Panc1 (cell line): ENCODE results near the gene ZFYVE1. TPM values are rescaled to one million over a fixed set of nuclear protein-coding genes. Genes with fewer than 3 reads are reported as not detected.
"Not testable (repeated sequence)": the region's sequence is repeated elsewhere in the genome, so short reads cannot be mapped to it uniquely, and the experiment has no call there.

Experiments
- ATAC-seq: fragments of 200-7000 bp; cut with Tn5 transposase; 2 replicates; pipeline ENCODE4 v1.9.1; 2020; ENCODE audit warnings: mild to moderate bottlenecking, moderate library complexity
- BruUV-seq: library from RNA; stranded (reverse); fragments of 400-500 nt; replicated peaks from 2 replicates; lab custom pipeline; 2021; lab: Mats Ljungman, UMichigan
- CTCF ChIA-PET: fragments of 300-600 bp; sonication (Branson Sonifier 250); formaldehyde crosslinking; loops from one replicate; lab custom pipeline; 2022; ENCODE audit warnings: antibody characterized with exemption; lab: Charles Lee
- POLR2A ChIA-PET: fragments of 300-600 bp; sonication (Branson Sonifier 250); formaldehyde crosslinking; loops from one replicate; lab custom pipeline; 2022; ENCODE audit warnings: antibody characterized with exemption; lab: Charles Lee
- DNase-seq: peaks from one replicate; pipeline ENCODE4 v3.0.0-alpha.2; 2010; ENCODE audit warnings: low read depth, low spot score
- H3K27ac ChIP-seq: 2 replicates; pipeline ENCODE4 v1.5.1; 2011; ENCODE audit warnings: mild to moderate bottlenecking, low read length, inconsistent platforms
- H3K27me3 ChIP-seq: fragments of 200-500 bp; sonication (Bioruptor generic); 2 replicates; pipeline ENCODE4 v1.6.0; 2014; ENCODE audit warnings: low read length, inconsistent platforms; ENCODE audit not compliant: control insufficient read depth, insufficient read depth
- H3K36me3 ChIP-seq: fragments of 200-500 bp; sonication (Bioruptor generic); 2 replicates; pipeline ENCODE4 v1.5.1; 2014; ENCODE audit warnings: inconsistent platforms, mild to moderate bottlenecking, low read length, moderate library complexity; ENCODE audit not compliant: control insufficient read depth, insufficient read depth
- H3K4me1 ChIP-seq: 2 replicates; pipeline ENCODE4 v1.5.1; 2011; ENCODE audit warnings: inconsistent platforms, mild to moderate bottlenecking, low read length, moderate library complexity; ENCODE audit not compliant: control insufficient read depth, insufficient read depth
- H3K4me3 ChIP-seq, 2 experiments: 2 replicates each; pipeline ENCODE4 v1.5.1; 2011 to 2012; ENCODE audit warnings: low read depth in 2 of 2, low read length in 2 of 2, mild to moderate bottlenecking in 2 of 2, inconsistent platforms in 1 of 2, moderate library complexity in 1 of 2
- H3K9me3 ChIP-seq: fragments of 200-500 bp; sonication (Bioruptor generic); 2 replicates; pipeline ENCODE4 v1.5.1; 2014; ENCODE audit warnings: low read depth, mild to moderate bottlenecking, inconsistent platforms, low read length, moderate library complexity; ENCODE audit not compliant: control insufficient read depth, insufficient read depth
- POLR2AphosphoS5 ChIP-seq: IDR thresholded peaks from 2 replicates; pipeline ENCODE4 v1.6.1; 2012; ENCODE audit warnings: mild to moderate bottlenecking, low read depth, low read length, moderate library complexity
- SIN3A ChIP-seq: IDR thresholded peaks from 2 replicates; pipeline ENCODE4 v1.6.1; 2012; ENCODE audit warnings: low read depth, mild to moderate bottlenecking, low read length, moderate library complexity, borderline replicate concordance; ENCODE audit not compliant: insufficient read depth
- TCF7L2 ChIP-seq: IDR thresholded peaks from 2 replicates; pipeline ENCODE4 v1.6.1; 2011; ENCODE audit warnings: mild to moderate bottlenecking, low read depth, low read length, inconsistent platforms
- in situ Hi-C: cut with HindIII; loops from 2 replicates; pipeline ENCODE4 v1.10.0; 2016; ENCODE audit warnings: low sequenced_read_pairs, low pct_unique_long_range_greater_than_20kb
- intact Hi-C: fragments of 100-400 bp; cut with micrococcal nuclease; formaldehyde crosslinking; loops from one replicate; pipeline ENCODE4 v1.10.0; 2022; ENCODE audit not compliant: unreplicated experiment
- total RNA-seq: library from RNA; stranded (reverse); gene quantifications from one replicate; pipeline ENCODE4 v1.2.1, GENCODE V29; 2021; ENCODE audit not compliant: unreplicated experiment
- TF ChIP-seq, protein P1 (sequence below): fragments of 450-650 bp; IDR thresholded peaks from 2 replicates; pipeline ENCODE4 v1.5.1; 2017; ENCODE audit warnings: mild to moderate bottlenecking

ZFYVE1 gene
- total RNA-seq, 1 experiment from 2014 or later = 19.8 TPM

DNA sequence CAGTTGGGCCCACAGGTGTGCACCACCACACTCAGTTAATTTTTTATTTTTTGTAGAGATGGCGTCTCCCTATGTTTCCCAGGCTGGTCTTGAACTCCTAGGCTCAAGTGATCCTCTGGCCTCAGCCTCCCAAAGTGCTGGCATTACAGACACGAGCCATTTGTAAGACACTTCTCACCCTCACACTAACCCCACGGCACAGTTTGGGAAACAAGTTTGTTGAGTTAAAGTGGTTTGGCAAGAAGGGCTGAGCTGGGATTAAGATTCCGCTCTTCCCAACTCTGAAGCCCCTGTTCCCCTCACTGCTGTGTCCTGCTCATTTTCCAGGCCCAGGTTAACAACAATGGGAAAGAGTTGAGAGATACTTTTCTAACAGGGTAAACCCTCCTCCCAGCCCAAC, 65.9 kb downstream of the ZFYVE1 start:
- in situ Hi-C loops, CTCF ChIA-PET, H3K27ac ChIP-seq, H3K4me1 ChIP-seq, H3K4me3 ChIP-seq, H3K27me3 ChIP-seq, POLR2A ChIA-PET, ATAC-seq, BruUV-seq, intact Hi-C loops, DNase-seq, H3K9me3 ChIP-seq, H3K36me3 ChIP-seq: not testable (repeated sequence)

DNA sequence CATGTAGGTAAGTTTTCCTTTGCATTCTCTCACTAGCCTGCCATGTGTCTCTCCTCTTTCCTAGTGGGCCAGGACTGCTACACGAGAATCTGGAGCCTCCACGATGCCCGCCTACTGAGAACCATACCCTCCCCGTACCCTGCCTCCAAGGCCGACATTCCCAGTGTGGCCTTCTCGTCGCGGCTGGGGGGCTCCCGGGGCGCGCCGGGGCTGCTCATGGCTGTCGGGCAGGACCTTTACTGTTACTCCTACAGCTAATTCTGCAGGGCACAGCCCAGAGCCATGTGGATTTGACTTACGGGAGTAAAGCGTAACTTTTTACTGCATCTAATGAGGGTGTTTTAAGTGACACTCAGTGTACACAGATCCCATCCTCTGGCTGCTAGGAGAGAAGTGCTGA, 68.4 kb downstream of the ZFYVE1 start:
- ATAC-seq (no peak), DNase-seq (no peak)
- BruUV-seq = no TSS peak
- ChIA-PET CTCF (no interaction called here), POLR2A (no interaction called here)
- in situ Hi-C loops (no loop called here), intact Hi-C loops (no loop called here)
- Histone ChIP-seq H3K9me3 (no peaks in the 10 kb centered on the region), H3K36me3 (no peaks in the 10 kb centered on the region), H3K4me3 (no peak overlapping the region), H3K4me1 (no peaks in the 10 kb centered on the region; the same call in 1 of the 2 replicates), H3K27me3 (no peaks in the 10 kb centered on the region), H3K27ac (no peak overlapping the region)
- no peak for TF ChIP-seq SIN3A

- H3K9me3 ChIP-seq = no peaks in the 10 kb centered on the region
- DNase-seq (no peak), ATAC-seq (no peak)
- TF ChIP-seq TCF7L2 = no peak
- TF ChIP-seq, protein P1, sequence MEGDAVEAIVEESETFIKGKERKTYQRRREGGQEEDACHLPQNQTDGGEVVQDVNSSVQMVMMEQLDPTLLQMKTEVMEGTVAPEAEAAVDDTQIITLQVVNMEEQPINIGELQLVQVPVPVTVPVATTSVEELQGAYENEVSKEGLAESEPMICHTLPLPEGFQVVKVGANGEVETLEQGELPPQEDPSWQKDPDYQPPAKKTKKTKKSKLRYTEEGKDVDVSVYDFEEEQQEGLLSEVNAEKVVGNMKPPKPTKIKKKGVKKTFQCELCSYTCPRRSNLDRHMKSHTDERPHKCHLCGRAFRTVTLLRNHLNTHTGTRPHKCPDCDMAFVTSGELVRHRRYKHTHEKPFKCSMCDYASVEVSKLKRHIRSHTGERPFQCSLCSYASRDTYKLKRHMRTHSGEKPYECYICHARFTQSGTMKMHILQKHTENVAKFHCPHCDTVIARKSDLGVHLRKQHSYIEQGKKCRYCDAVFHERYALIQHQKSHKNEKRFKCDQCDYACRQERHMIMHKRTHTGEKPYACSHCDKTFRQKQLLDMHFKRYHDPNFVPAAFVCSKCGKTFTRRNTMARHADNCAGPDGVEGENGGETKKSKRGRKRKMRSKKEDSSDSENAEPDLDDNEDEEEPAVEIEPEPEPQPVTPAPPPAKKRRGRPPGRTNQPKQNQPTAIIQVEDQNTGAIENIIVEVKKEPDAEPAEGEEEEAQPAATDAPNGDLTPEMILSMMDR = no peak
- TF ChIP-seq POLR2AphosphoS5 = no peak
- H3K27ac ChIP-seq = no peak overlapping the region
- BruUV-seq = no TSS peak
- in situ Hi-C loops = no loop called here
- CTCF ChIA-PET = no interaction called here
- intact Hi-C loops = no loop called here
- H3K4me3 ChIP-seq = no peak overlapping the region
- no peaks in the 10 kb centered on the region for H3K27me3 ChIP-seq
- H3K36me3 ChIP-seq = no peaks in the 10 kb centered on the region
- H3K4me1 ChIP-seq = no peaks in the 10 kb centered on the region
- POLR2A ChIA-PET = no interaction called here
Measured at GRCh38 chr14:72957213-72957612, 69.7 kb downstream of the ZFYVE1 start.

DNA sequence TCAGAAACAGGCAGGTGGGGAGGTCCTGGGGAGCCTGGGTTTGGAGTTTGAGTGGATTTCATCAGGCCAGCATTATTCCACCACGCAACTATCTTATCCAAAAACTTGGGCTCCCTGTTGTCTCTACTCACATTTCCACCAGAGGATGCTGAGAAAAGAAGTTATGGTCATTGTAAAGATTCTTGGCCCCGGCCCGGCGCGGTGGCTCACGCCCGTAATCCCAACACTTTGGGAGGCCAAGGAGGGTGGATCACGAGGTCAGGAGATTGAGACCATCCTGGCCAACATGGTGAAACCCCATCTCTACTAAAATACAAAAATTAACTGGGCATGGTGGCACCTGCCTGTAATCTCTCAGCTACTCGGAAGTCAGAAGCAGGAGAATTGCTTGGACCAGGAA, 70.2 kb downstream of the ZFYVE1 start:
- POLR2A ChIA-PET, H3K27ac ChIP-seq, CTCF ChIA-PET, in situ Hi-C loops, H3K9me3 ChIP-seq, ATAC-seq, H3K27me3 ChIP-seq, BruUV-seq, H3K4me3 ChIP-seq, DNase-seq, intact Hi-C loops, H3K4me1 ChIP-seq, H3K36me3 ChIP-seq: not testable (repeated sequence)
